HCT116 (cell line): ENCODE measurements around the gene RAMP3. TPM values are rescaled to one million over a fixed set of nuclear protein-coding genes. Genes with fewer than 3 reads are reported as not detected.

Source experiments
- ATAC-seq: fragments of 200-7000 bp; cut with Tn5 transposase; 2 replicates; pipeline ENCODE4 v1.9.1; 2020; ENCODE audit warnings: mild to moderate bottlenecking, moderate library complexity
- BruUV-seq: library from RNA; stranded (reverse); fragments of 400-500 nt; replicated peaks from 2 replicates; lab custom pipeline; 2021; lab: Mats Ljungman, UMichigan
- CTCF ChIA-PET: fragments of 300-600 bp; sonication (Branson Sonifier 250); formaldehyde crosslinking; loops from one replicate; lab custom pipeline; 2021; ENCODE audit warnings: antibody characterized with exemption; lab: Charles Lee
- POLR2A ChIA-PET: fragments of 300-600, 350-600 bp; sonication (Branson Sonifier 250); formaldehyde crosslinking; loops from one replicate; lab custom pipeline; 2021; ENCODE audit warnings: antibody characterized with exemption; lab: Charles Lee
- RAD21 ChIA-PET, 2 experiments: fragments of 300-600 bp; sonication (Branson Sonifier 250); formaldehyde crosslinking; loops; one replicate each; lab custom pipeline; 2023; ENCODE audit warnings: low total read pairs in 2 of 2; ENCODE audit not compliant: uncharacterized antibody in 2 of 2, unreplicated experiment in 2 of 2, low non-redundant PET in 1 of 2; lab: Charles Lee
- DNase-seq: peaks from one replicate; pipeline ENCODE4 v3.0.0-alpha.2; 2010; ENCODE audit warnings: low read depth, low spot score
- H2AFZ ChIP-seq: fragments of 200-600 bp; shearing (Covaris generic), sonication (generic); 2 replicates; pipeline ENCODE4 v1.6.1; 2017; ENCODE audit warnings: low read depth, mixed run types, mixed read lengths, antibody characterized with exemption, low read length; ENCODE audit not compliant: poor library complexity, severe bottlenecking
- H3K27ac ChIP-seq: 2 replicates; pipeline ENCODE4 v1.5.1; 2012; ENCODE audit warnings: low read depth, low read length
- H3K27me3 ChIP-seq: fragments of 200-600 bp; sonication (generic); 2 replicates; pipeline ENCODE4 v1.6.1; 2016; ENCODE audit warnings: mixed run types, low read length, mixed read lengths; ENCODE audit not compliant: insufficient read depth
- H3K36me3 ChIP-seq, 2 experiments: fragments of 200-500 bp in 1 of 2; fragments of 200-600 bp in 1 of 2; sonication (Bioruptor generic) in 1 of 2; sonication (generic) in 1 of 2; 2 replicates each; pipeline versions ENCODE4 v1.5.1 to v1.6.1; 2014 to 2016; ENCODE audit warnings: low read length in 2 of 2, inconsistent platforms in 1 of 2, mixed read lengths in 1 of 2, mixed run types in 1 of 2; ENCODE audit not compliant: insufficient read depth in 2 of 2, control insufficient read depth in 1 of 2
- H3K4me1 ChIP-seq, 2 experiments: fragments of 200-600 bp in 1 of 2; sonication (generic) in 1 of 2; 2 replicates each; pipeline versions ENCODE4 v1.5.1 to v1.6.1; 2012 to 2017; ENCODE audit warnings: low read length in 2 of 2, inconsistent platforms in 1 of 2, mild to moderate bottlenecking in 1 of 2, mixed read lengths in 1 of 2, mixed run types in 1 of 2, moderate library complexity in 1 of 2; ENCODE audit not compliant: insufficient read depth in 2 of 2, control insufficient read depth in 1 of 2
- H3K4me2 ChIP-seq: fragments of 200-600 bp; sonication (generic); 2 replicates; pipeline ENCODE4 v1.6.1; 2017; ENCODE audit warnings: mixed run types, low read length, mixed read lengths
- H3K4me3 ChIP-seq, 2 experiments: fragments of 200-600 bp in 1 of 2; sonication (generic) in 1 of 2; replicated peaks in 1 of 2; 2 replicates each; pipeline ENCODE4 v1.5.1; 2011 to 2016; ENCODE audit warnings: low read length in 2 of 2, control low read depth in 1 of 2, low read depth in 1 of 2, mild to moderate bottlenecking in 1 of 2, mixed read lengths in 1 of 2, mixed run types in 1 of 2
- H3K79me2 ChIP-seq: fragments of 200-600 bp; sonication (generic); 2 replicates; pipeline ENCODE4 v1.6.1; 2017; ENCODE audit warnings: mild to moderate bottlenecking, mixed run types, low read length, moderate library complexity, mixed read lengths; ENCODE audit not compliant: insufficient read depth
- H3K9ac ChIP-seq: fragments of 200-600 bp; sonication (generic); 2 replicates; pipeline ENCODE4 v1.6.1; 2016; ENCODE audit warnings: low read length, mixed read lengths
- H3K9me2 ChIP-seq: fragments of 200-600 bp; sonication (generic), shearing (Covaris generic); 2 replicates; pipeline ENCODE4 v1.6.1; 2017; ENCODE audit warnings: mixed run types, mild to moderate bottlenecking, moderate library complexity; ENCODE audit not compliant: insufficient read depth
- H3K9me3 ChIP-seq, 2 experiments: fragments of 200-500 bp in 1 of 2; fragments of 200-600 bp in 1 of 2; sonication (Bioruptor generic) in 1 of 2; sonication (generic) in 1 of 2; 2 replicates each; pipeline ENCODE4 v1.6.1; 2014 to 2017; ENCODE audit warnings: low read length in 2 of 2, mixed read lengths in 2 of 2, inconsistent platforms in 1 of 2, low read depth in 1 of 2, mild to moderate bottlenecking in 1 of 2, mixed run types in 1 of 2, moderate library complexity in 1 of 2; ENCODE audit not compliant: control insufficient read depth in 1 of 2, insufficient read depth in 1 of 2
- H4K20me1 ChIP-seq: fragments of 200-600 bp; sonication (generic), shearing (Covaris generic); 2 replicates; pipeline ENCODE4 v1.6.1; 2017; ENCODE audit warnings: mixed run types, mild to moderate bottlenecking, moderate library complexity; ENCODE audit not compliant: insufficient read depth
- CBX3 ChIP-seq: IDR thresholded peaks from 2 replicates; pipeline ENCODE4 v1.6.1; 2012; ENCODE audit warnings: low read depth
- EGR1 ChIP-seq: IDR thresholded peaks from 2 replicates; pipeline ENCODE4 v1.6.1; 2012; ENCODE audit warnings: low read depth
- ELF1 ChIP-seq: IDR thresholded peaks from 2 replicates; pipeline ENCODE4 v1.6.1; 2012; ENCODE audit warnings: low read depth, borderline replicate concordance
- EZH2 ChIP-seq: fragments of 200-600 bp; sonication (generic); IDR thresholded peaks from 2 replicates; pipeline ENCODE4 v1.6.1; 2017; ENCODE audit warnings: antibody characterized with exemption, mixed run types
- JUND ChIP-seq: IDR thresholded peaks from 2 replicates; pipeline ENCODE4 v1.6.1; 2012
- POLR2A ChIP-seq: IDR thresholded peaks from 2 replicates; pipeline ENCODE4 v1.7.0; 2011; ENCODE audit warnings: borderline replicate concordance; ENCODE audit not compliant: insufficient read depth, insufficient read length; ENCODE audit errors: extremely low read depth
- RAD21 ChIP-seq: IDR thresholded peaks from 2 replicates; pipeline ENCODE4 v1.6.1; 2012; ENCODE audit warnings: low read depth, mild to moderate bottlenecking
- SP1 ChIP-seq: IDR thresholded peaks from 2 replicates; pipeline ENCODE4 v1.6.1; 2012; ENCODE audit warnings: low read depth
- SRF ChIP-seq: IDR thresholded peaks from 2 replicates; pipeline ENCODE4 v1.6.1; 2012; ENCODE audit warnings: low read depth
- YY1 ChIP-seq: IDR thresholded peaks from 2 replicates; pipeline ENCODE4 v1.6.1; 2011; ENCODE audit warnings: low read length, low read depth, moderate library complexity, mild to moderate bottlenecking; ENCODE audit not compliant: insufficient replicate concordance; ENCODE audit errors: extremely low read depth
- ZFX ChIP-seq: fragments of 450-650 bp; IDR thresholded peaks from 2 replicates; pipeline ENCODE4 v1.6.1; 2017
- ZNF274 ChIP-seq: fragments of 200-500 bp; sonication (Bioruptor generic); IDR thresholded peaks from 2 replicates; pipeline ENCODE4 v1.6.1; 2014; ENCODE audit warnings: mild to moderate bottlenecking, low read depth, low read length, inconsistent platforms
- intact Hi-C: fragments of 100-400 bp; cut with micrococcal nuclease; formaldehyde crosslinking; loops from 2 replicates; pipeline ENCODE4 v1.10.0; 2022
- total RNA-seq: library from RNA; stranded (reverse); gene quantifications from one replicate; pipeline ENCODE4 v1.2.1, GENCODE V29; 2021; ENCODE audit not compliant: unreplicated experiment
- TF ChIP-seq, protein P1 (sequence below): IDR thresholded peaks from 2 replicates; pipeline ENCODE4 v1.6.1; 2012; ENCODE audit warnings: low read depth
- TF ChIP-seq, protein P2 (sequence below): IDR thresholded peaks from 2 replicates; pipeline ENCODE4 v1.6.1; 2012

Gene RAMP3
- total RNA-seq, 1 experiment from 2014 or later, result not detected

DNA sequence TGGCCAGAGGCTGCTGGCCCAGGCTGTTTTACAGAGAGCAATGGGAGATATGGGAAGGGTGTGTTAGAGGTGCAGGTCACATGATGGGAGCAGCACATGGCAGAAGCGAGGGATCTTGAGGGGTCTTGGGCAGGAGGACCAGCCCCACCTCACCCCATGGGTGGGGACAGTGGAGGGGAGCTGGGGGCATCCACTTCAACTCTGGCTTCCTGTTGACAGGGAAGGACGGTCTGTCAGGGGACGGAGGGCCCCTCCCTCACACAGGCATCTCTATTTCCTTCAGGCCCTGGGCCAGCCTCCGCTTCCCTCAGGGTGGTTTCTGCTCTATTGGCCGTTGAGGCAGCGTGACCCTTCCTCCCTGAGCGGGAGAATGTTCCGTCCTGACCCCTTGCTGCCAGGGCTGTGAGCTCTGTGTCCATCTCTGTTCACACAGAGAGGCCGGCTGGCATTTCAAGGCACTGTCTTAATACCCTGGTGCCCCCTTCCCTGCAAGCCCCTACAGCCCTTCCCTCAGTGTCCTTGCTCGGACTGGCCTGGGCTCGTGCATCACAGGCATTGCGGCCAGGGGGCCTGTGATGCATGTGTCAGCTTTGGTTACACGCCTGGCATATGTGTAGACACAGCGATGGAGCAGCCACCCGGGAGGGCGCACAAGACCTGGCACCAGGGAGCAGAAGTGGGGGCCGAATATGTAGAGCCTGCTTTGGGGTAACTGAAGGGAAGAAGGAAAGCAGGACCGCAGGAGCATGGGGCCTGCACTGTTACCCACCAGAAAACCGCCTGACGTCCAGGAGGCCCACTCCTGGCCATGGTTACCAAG, 31.8 kb downstream of the RAMP3 start:
- no peaks in the 10 kb centered on the region for H3K4me1 ChIP-seq
- no peaks in the 10 kb centered on the region for H3K9me2 ChIP-seq
- H3K9ac ChIP-seq, result no peak overlapping the region
- intact Hi-C loops, result no loop called here
- H3K36me3 ChIP-seq, result no peaks in the 10 kb centered on the region
- POLR2A ChIA-PET, result no interaction called here
- no peak overlapping the region for H3K27ac ChIP-seq
- no peaks in the 10 kb centered on the region for H3K79me2 ChIP-seq
- no peaks in the 10 kb centered on the region for H4K20me1 ChIP-seq
- peaks cover 2% of the 10 kb centered on the region for H3K27me3 ChIP-seq
- H3K4me3 ChIP-seq, result no peak overlapping the region
- ATAC-seq, result no peak
- no peak for TF ChIP-seq RAD21
- no peak for TF ChIP-seq SP1
- TF ChIP-seq, all 23 proteins: peak for 0
- DNase-seq, result no peak
- Histone ChIP-seq H3K4me2 (no peak overlapping the region), H3K9me3 (no peaks in the 10 kb centered on the region), H2AFZ (no peak overlapping the region)
- ChIA-PET RAD21 (no interaction called here), CTCF (no interaction called here)
- no TSS peak for BruUV-seq

DNA sequence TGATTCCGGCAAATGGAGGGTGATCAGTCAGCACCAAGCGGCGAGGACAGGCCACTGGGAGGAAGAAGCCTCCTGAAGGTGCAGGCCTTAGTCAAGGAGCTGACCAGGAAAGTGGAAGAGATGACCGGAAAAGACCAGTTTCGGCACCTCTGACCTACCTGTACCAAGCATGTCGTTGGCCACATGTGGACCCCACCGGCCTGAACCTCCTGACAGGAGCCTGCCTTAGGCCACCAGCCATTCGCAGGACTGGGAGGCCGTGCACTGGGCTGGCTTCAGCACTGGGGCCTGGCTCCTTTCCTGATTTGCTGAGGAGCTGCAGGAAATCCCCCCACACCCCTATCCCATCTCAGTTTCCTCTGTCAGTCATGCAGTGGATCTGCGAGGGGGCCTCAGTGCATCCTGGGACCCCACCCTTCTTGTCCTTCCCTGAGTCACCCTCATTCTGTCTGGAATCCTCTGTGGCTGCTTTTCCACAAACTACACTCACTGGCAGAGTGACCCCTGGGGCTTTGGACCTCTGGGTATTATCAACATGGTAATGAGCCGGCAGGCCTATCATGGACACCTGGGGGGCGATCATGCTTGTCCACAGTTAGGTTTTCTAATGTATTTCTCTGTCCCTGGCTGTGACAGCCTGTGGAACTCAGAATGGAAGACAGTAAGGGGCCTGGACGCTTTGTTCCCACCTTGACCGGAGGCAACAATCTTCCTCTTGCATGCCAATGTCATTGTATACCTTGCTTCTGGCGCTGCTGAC, 33.0 kb downstream of the RAMP3 start:
- H3K4me1 ChIP-seq, result no peaks in the 10 kb centered on the region
- no peak overlapping the region for H2AFZ ChIP-seq
- intact Hi-C loops, result no loop called here
- H3K9me2 ChIP-seq, result no peaks in the 10 kb centered on the region
- H4K20me1 ChIP-seq, result no peaks in the 10 kb centered on the region
- DNase-seq (no peak), ATAC-seq (no peak)
- H3K27me3 ChIP-seq, result peaks cover 3% of the 10 kb centered on the region
- no peaks in the 10 kb centered on the region for H3K36me3 ChIP-seq
- H3K9me3 ChIP-seq, result no peaks in the 10 kb centered on the region
- CTCF ChIA-PET, result no interaction called here
- H3K27ac ChIP-seq, result no peak overlapping the region
- H3K9ac ChIP-seq, result no peak overlapping the region
- BruUV-seq, result no TSS peak
- no peak overlapping the region for H3K4me3 ChIP-seq
- H3K4me2 ChIP-seq, result no peak overlapping the region
- RAD21 ChIA-PET, result no interaction called here
- POLR2A ChIA-PET, result no interaction called here
- no peaks in the 10 kb centered on the region for H3K79me2 ChIP-seq
- TF ChIP-seq SP1 (no peak), ZNF274 (no peak), ELF1 (no peak), CBX3 (no peak), SRF (no peak), EGR1 (no peak), YY1 (no peak), ZFX (no peak), JUND (no peak), POLR2A (no peak), EZH2 (no peak)
- TF ChIP-seq, protein P1, sequence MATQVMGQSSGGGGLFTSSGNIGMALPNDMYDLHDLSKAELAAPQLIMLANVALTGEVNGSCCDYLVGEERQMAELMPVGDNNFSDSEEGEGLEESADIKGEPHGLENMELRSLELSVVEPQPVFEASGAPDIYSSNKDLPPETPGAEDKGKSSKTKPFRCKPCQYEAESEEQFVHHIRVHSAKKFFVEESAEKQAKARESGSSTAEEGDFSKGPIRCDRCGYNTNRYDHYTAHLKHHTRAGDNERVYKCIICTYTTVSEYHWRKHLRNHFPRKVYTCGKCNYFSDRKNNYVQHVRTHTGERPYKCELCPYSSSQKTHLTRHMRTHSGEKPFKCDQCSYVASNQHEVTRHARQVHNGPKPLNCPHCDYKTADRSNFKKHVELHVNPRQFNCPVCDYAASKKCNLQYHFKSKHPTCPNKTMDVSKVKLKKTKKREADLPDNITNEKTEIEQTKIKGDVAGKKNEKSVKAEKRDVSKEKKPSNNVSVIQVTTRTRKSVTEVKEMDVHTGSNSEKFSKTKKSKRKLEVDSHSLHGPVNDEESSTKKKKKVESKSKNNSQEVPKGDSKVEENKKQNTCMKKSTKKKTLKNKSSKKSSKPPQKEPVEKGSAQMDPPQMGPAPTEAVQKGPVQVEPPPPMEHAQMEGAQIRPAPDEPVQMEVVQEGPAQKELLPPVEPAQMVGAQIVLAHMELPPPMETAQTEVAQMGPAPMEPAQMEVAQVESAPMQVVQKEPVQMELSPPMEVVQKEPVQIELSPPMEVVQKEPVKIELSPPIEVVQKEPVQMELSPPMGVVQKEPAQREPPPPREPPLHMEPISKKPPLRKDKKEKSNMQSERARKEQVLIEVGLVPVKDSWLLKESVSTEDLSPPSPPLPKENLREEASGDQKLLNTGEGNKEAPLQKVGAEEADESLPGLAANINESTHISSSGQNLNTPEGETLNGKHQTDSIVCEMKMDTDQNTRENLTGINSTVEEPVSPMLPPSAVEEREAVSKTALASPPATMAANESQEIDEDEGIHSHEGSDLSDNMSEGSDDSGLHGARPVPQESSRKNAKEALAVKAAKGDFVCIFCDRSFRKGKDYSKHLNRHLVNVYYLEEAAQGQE, result no peak
- TF ChIP-seq, protein P2, sequence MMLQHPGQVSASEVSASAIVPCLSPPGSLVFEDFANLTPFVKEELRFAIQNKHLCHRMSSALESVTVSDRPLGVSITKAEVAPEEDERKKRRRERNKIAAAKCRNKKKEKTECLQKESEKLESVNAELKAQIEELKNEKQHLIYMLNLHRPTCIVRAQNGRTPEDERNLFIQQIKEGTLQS, result no peak
